ENCODE measurements around the gene PPM1E. TPM values are rescaled to one million over a fixed set of nuclear protein-coding genes. Genes with fewer than 3 reads are reported as not detected.

The PPM1E gene
- polyA plus RNA-seq, 2 of the 4 experiments (the other 2 are of a cell fraction), result 0.05 to 0.25 TPM

DNA sequence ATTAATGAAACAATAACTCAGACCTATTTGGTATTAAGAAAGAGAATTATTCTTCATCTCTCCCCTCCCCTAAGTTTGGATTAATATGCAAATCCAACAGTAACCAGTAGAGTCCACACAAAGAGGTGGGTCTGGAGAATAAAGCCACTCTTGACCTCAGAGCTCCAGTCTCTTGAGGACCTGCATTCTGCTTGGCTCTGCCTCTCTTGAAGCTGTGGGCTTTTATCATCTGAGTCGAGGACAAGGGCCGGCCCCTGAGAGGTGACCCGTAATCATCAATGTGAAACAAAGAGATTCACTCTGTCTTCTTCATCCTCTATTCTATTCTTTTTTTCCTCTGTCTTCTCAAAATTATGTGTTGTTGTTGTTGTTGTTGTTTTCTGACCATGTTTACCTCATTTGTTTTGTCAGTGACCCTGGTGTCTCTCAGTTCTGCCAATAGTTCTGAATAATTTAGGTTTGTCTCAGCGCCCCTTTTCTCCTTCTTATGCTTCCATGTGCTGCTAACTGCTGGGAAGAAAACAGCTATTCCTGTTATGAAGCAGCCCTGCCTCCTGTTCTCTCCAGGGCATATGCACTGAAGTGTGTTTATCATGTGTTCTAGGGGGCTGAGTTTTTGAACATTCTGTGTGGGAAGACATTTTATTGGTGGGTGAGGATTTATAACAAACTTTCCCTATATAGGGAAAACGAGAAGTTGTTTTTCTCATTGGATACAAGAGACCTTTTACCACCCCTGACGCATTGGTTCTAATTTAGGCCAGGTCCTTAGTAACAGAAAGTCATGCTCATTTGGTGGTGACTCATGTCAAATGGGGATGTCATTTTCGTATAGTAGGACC, 215.2 kb downstream of the PPM1E start:
- TF ChIP-seq, protein P1, sequence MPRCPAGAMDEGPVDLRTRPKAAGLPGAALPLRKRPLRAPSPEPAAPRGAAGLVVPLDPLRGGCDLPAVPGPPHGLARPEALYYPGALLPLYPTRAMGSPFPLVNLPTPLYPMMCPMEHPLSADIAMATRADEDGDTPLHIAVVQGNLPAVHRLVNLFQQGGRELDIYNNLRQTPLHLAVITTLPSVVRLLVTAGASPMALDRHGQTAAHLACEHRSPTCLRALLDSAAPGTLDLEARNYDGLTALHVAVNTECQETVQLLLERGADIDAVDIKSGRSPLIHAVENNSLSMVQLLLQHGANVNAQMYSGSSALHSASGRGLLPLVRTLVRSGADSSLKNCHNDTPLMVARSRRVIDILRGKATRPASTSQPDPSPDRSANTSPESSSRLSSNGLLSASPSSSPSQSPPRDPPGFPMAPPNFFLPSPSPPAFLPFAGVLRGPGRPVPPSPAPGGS (IDR thresholded peaks at IDR 0.05), result no peak
- no peak for TF ChIP-seq MAFK (IDR thresholded peaks at IDR 0.05; ENCODE audit: partially characterized antibody)
- TF ChIP-seq, protein P2, sequence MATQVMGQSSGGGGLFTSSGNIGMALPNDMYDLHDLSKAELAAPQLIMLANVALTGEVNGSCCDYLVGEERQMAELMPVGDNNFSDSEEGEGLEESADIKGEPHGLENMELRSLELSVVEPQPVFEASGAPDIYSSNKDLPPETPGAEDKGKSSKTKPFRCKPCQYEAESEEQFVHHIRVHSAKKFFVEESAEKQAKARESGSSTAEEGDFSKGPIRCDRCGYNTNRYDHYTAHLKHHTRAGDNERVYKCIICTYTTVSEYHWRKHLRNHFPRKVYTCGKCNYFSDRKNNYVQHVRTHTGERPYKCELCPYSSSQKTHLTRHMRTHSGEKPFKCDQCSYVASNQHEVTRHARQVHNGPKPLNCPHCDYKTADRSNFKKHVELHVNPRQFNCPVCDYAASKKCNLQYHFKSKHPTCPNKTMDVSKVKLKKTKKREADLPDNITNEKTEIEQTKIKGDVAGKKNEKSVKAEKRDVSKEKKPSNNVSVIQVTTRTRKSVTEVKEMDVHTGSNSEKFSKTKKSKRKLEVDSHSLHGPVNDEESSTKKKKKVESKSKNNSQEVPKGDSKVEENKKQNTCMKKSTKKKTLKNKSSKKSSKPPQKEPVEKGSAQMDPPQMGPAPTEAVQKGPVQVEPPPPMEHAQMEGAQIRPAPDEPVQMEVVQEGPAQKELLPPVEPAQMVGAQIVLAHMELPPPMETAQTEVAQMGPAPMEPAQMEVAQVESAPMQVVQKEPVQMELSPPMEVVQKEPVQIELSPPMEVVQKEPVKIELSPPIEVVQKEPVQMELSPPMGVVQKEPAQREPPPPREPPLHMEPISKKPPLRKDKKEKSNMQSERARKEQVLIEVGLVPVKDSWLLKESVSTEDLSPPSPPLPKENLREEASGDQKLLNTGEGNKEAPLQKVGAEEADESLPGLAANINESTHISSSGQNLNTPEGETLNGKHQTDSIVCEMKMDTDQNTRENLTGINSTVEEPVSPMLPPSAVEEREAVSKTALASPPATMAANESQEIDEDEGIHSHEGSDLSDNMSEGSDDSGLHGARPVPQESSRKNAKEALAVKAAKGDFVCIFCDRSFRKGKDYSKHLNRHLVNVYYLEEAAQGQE (IDR thresholded peaks at IDR 0.05), result no peak
- TF ChIP-seq, protein P3, sequence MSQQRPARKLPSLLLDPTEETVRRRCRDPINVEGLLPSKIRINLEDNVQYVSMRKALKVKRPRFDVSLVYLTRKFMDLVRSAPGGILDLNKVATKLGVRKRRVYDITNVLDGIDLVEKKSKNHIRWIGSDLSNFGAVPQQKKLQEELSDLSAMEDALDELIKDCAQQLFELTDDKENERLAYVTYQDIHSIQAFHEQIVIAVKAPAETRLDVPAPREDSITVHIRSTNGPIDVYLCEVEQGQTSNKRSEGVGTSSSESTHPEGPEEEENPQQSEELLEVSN (IDR thresholded peaks at IDR 0.05; ENCODE audit: borderline replicate concordance, low read depth), result no peak
- TF ChIP-seq, protein P4, sequence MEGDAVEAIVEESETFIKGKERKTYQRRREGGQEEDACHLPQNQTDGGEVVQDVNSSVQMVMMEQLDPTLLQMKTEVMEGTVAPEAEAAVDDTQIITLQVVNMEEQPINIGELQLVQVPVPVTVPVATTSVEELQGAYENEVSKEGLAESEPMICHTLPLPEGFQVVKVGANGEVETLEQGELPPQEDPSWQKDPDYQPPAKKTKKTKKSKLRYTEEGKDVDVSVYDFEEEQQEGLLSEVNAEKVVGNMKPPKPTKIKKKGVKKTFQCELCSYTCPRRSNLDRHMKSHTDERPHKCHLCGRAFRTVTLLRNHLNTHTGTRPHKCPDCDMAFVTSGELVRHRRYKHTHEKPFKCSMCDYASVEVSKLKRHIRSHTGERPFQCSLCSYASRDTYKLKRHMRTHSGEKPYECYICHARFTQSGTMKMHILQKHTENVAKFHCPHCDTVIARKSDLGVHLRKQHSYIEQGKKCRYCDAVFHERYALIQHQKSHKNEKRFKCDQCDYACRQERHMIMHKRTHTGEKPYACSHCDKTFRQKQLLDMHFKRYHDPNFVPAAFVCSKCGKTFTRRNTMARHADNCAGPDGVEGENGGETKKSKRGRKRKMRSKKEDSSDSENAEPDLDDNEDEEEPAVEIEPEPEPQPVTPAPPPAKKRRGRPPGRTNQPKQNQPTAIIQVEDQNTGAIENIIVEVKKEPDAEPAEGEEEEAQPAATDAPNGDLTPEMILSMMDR (IDR thresholded peaks at IDR 0.05), result no peak
- TF ChIP-seq NFE2L2 (conservative IDR thresholded peaks at IDR 0.05; ENCODE audit: low read length), result no peak
- FAIRE-seq, result no peak
- whole genome bisulfite sequencing (ENCODE audit: missing lambda C conversion rate), result 67% methylated on average over 7 of the region's 7 CpGs

DNA sequence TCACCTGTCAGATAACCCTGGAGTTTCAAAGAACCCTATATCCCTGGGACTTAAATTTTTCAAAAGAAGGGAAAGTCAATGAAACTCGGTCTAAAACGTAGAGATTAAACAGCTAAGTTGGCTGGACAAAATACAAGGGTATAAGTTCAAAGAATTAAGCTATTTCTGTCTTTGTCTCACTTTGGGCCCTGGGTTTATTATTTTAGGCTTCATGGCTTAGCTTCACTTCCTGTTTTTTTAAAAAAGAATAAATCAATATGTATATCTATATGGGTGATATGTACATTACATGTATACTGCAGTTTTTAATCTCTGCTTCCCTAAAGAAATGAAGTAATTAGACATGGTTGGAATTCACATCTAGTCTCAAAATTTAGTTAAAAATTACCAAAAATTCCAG, 218.7 kb downstream of the PPM1E start:
- TF ChIP-seq, protein P5, sequence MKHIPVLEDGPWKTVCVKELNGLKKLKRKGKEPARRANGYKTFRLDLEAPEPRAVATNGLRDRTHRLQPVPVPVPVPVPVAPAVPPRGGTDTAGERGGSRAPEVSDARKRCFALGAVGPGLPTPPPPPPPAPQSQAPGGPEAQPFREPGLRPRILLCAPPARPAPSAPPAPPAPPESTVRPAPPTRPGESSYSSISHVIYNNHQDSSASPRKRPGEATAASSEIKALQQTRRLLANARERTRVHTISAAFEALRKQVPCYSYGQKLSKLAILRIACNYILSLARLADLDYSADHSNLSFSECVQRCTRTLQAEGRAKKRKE (CRISPR knock-in tag; IDR thresholded peaks at IDR 0.05; ENCODE audit: low read depth), result no peak
- TF ChIP-seq POLR2AphosphoS2 (conservative IDR thresholded peaks at IDR 0.05; ENCODE audit: low read length), result no peak
- no peak for TF ChIP-seq JUNB (IDR thresholded peaks at IDR 0.05)
- no peak for TF ChIP-seq SMC3 (IDR thresholded peaks at IDR 0.05)
- no peak for TF ChIP-seq NPAS2 (CRISPR knock-in tag; IDR thresholded peaks at IDR 0.05; ENCODE audit: borderline replicate concordance)
- no peak for TF ChIP-seq NR3C1 (IDR thresholded peaks at IDR 0.05)
- Histone ChIP-seq H3K9me3 (no peaks in the 10 kb centered on the region), H3K4me2 (no peak overlapping the region), H3K4me3 (no peak overlapping the region), H3K4me1 (no peaks in the 10 kb centered on the region), H3K27ac (no peak overlapping the region)
- FAIRE-seq (no peak), DNase-seq (ENCODE audit: low read depth in 1 of 2, low spot score in 1 of 2) (no peak), ATAC-seq (no peak)
- POLR2A ChIA-PET, result no interaction called here
- WGBS (ENCODE audit: missing lambda C conversion rate), result 80% methylated on average over 2 of the region's 2 CpGs
- CTCF ChIA-PET, result interaction anchor here (2.1 to 3.1 kb wide), 2 partner anchors 13 to 30 kb away, joined by 6 to 15 read pairs; no protein-coding TSS in a partner anchor

More for the DNA sequence above, 215.2 kb downstream of the PPM1E start:
- ChIA-PET POLR2A (interaction anchor here (0.6 kb wide), 1 partner anchor 451 kb away, joined by 9 read pairs; no protein-coding TSS in a partner anchor), CTCF (interaction anchor here (1.3 to 2.0 kb wide), 6 partner anchors 9 to 39 kb away, joined by 3 to 8 read pairs (median 5); no protein-coding TSS in a partner anchor)
- no peaks in the 10 kb centered on the region for H3K9me3 ChIP-seq
- no peak overlapping the region for H3K27ac ChIP-seq
- no peak for ATAC-seq
- no peaks in the 10 kb centered on the region for H3K4me1 ChIP-seq
- H3K4me2 ChIP-seq, result no peak overlapping the region
- H3K4me3 ChIP-seq, result no peak overlapping the region
- no peak for DNase-seq (ENCODE audit: low read depth in 1 of 2, low spot score in 1 of 2)

All from A549 (cell line).